ENCODE results near the gene SERINC5.
"Not testable (repeated sequence)": the region's sequence is repeated elsewhere in the genome, so short reads cannot be mapped to it uniquely, and the experiment has no call there.

SERINC5 gene

GRCh38 chr5:80255811-80256712 is at the start of gene SERINC5:
Gene SERINC5, minus strand, starts transcription at chr5:80256048. Its CDS starts 126 bp downstream, at chr5:80255922.
- in situ Hi-C loops (cut with MboI; ENCODE audit: low sequenced_read_pairs), result no loop called here

GRCh38 chr5:80302636-80303035 is 46.8 kb upstream of the SERINC5 start:
- in situ Hi-C loops (cut with MboI; ENCODE audit: low sequenced_read_pairs), result loop anchor here (10.0 kb wide), 1 partner anchor 198 kb away; no protein-coding TSS in a partner anchor

GRCh38 chr5:80301342-80301741 is 45.5 kb upstream of the SERINC5 start:
- in situ Hi-C loops (cut with MboI; ENCODE audit: low sequenced_read_pairs), result loop anchor here (10.0 kb wide), 1 partner anchor 197 kb away; no protein-coding TSS in a partner anchor

DNA sequence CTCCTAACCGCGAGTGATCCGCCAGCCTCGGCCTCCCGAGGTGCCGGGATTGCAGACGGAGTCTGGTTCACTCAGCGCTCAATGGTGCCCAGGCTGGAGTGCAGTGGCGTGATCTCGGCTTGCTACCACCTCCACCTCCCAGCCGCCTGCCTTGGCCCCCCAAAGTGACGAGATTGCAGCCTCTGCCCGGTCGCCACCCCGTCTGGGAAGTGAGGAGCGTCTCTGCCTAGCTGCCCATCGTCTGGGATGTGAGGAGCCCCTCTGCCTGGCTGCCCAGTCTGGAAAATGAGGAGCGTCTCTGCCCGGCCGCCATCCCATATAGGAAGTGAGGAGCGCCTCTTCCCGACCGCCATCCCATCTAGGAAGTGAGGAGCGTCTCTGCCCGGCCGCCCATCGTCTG is 44.9 kb upstream of the SERINC5 start:
- in situ Hi-C loops (cut with MboI; ENCODE audit: low sequenced_read_pairs), result loop anchor here (10.0 kb wide), 1 partner anchor 196 kb away; no protein-coding TSS in a partner anchor

GRCh38 chr5:80300125-80300524 is 44.3 kb upstream of the SERINC5 start:
- in situ Hi-C loops (cut with MboI; ENCODE audit: low sequenced_read_pairs), result loop anchor here (10.0 kb wide), 1 partner anchor 195 kb away; no protein-coding TSS in a partner anchor

DNA sequence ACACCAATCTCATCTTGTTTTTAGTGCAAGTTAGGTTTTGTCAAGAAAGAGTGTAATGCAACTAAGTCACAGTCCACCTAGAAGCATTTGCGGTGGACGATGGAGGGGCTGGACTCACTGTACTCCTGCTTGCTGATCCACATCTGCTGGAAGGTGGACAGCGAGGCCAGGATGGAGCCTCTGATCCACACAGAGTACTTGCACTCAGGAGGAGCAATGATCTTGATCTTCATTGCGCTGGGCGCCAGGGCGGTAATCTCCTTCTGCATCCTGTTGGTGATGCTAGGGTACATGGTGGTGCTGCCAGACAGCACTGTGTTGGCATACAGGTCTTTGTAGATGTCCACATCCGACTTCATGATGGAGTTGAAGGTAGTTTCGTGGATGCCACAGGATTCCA is 43.8 kb upstream of the SERINC5 start:
- in situ Hi-C loops (cut with MboI; ENCODE audit: low sequenced_read_pairs), result no loop called here

GRCh38 chr5:80296121-80296520 is 40.3 kb upstream of the SERINC5 start:
- in situ Hi-C loops (cut with MboI; ENCODE audit: low sequenced_read_pairs), result no loop called here

DNA sequence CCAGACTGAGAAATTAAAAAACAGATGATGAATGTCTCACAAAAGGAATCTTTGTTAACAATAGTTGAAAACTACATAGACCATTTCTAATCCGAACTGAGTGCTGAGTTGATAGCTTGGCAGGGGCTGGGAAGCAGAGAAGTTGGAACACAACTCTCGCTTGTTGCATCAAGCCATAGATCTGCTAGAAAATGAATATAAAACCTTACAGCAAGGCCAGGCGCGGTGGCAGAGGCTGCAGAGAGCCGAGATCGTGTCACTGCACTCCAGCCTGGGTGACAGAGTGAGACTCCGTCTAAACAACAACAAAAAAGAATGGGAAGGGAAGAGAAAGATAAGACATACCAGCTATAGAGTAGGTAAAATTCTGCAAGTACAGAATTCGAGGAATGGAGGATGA is 35.9 kb upstream of the SERINC5 start:
- in situ Hi-C loops (cut with MboI; ENCODE audit: low sequenced_read_pairs), result no loop called here

DNA sequence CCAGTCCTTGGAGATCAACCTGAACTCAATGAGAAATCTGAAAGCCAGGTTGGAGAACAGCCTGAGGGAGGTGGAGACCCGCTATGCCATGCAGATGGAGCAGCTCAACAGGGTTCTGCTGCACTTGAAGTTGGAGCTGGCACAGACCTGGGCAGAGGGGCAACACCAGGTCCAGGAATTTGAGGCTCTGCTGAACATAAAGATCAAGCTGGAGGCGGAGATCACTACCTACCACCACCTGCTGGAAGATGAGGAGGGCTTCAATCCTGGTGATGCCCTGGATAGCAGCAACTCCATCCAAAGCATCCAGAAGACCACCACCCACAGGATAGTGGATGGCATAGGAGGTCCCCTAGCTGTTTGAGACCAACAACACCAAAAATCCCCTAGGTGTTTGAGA is 33.5 kb upstream of the SERINC5 start:
- in situ Hi-C loops (cut with MboI; ENCODE audit: low sequenced_read_pairs), result no loop called here

- in situ Hi-C loops (cut with MboI; ENCODE audit: low sequenced_read_pairs), result no loop called here
Observed at GRCh38 chr5:80288177-80288576, 32.3 kb upstream of the SERINC5 start.

GRCh38 chr5:80284720-80285119 is 28.9 kb upstream of the SERINC5 start:
- in situ Hi-C loops (cut with MboI; ENCODE audit: low sequenced_read_pairs), result no loop called here

- in situ Hi-C loops (cut with MboI; ENCODE audit: low sequenced_read_pairs), result no loop called here
Observed at GRCh38 chr5:80283360-80283759, 27.5 kb upstream of the SERINC5 start.

GRCh38 chr5:80282054-80282453 is 26.2 kb upstream of the SERINC5 start:
- in situ Hi-C loops (cut with MboI; ENCODE audit: low sequenced_read_pairs), result no loop called here

DNA sequence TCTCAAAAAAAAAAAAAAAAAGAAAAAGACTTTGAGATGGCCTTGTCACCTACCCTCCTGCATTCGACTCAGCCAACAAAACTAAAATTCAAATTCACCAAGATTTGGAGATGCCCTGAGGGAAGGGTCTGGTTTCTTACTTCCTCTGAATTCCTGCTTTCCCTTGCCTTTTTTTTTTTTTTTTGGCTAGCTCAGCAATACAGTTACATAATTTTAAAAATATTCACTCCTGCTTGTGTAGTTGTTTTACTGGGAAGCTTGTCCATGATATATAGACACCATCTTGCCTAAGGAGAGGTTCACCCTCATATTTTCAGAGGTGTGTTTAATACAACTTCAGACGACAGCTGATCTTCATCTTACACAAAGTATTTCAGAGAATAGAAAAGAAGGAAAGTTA is 21.3 kb upstream of the SERINC5 start:
- in situ Hi-C loops (cut with MboI; ENCODE audit: low sequenced_read_pairs), result no loop called here

GRCh38 chr5:80276186-80276585 is 20.3 kb upstream of the SERINC5 start:
- in situ Hi-C loops (cut with MboI; ENCODE audit: low sequenced_read_pairs), result no loop called here

DNA sequence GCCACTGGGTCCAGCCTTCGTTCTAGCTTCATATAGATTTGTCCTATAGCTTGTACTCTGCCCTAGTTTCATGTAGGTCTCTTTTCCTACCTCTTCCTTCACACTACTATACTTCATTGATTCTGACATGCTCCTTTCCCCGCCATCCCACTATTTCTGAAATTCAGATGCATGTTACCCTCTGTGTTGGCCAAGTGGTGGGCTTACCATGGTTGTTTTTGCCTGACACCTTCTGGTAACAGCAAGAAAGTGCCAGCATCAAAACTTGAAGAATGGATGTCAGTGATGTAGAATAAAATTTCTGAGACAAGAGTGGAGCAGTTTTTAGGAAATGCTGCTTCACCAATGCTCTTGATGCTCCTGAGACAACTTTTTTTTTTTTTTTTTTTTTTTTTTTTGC is 19.5 kb upstream of the SERINC5 start:
- in situ Hi-C loops (cut with MboI; ENCODE audit: low sequenced_read_pairs), result no loop called here

DNA sequence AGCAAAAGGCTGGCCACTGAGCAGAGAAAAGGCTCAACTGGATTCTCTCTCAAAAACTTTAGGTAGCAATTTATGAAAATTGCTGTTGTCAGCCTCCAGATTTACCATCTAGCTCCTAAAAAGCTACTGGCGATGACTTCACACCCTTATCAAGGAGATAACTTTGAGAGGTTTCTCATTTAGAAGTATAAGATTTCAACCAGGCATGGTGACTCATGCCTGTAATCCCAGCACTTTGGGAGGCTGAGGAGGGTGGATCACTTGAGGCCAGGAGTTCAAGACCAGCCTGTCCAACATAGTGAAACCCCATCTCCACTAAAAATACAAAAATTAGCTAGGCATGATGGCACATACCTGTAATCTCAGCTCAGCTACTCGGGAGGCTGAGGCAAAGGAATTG is 14.7 kb upstream of the SERINC5 start:
- in situ Hi-C loops (cut with MboI; ENCODE audit: low sequenced_read_pairs), result not testable (repeated sequence)

DNA sequence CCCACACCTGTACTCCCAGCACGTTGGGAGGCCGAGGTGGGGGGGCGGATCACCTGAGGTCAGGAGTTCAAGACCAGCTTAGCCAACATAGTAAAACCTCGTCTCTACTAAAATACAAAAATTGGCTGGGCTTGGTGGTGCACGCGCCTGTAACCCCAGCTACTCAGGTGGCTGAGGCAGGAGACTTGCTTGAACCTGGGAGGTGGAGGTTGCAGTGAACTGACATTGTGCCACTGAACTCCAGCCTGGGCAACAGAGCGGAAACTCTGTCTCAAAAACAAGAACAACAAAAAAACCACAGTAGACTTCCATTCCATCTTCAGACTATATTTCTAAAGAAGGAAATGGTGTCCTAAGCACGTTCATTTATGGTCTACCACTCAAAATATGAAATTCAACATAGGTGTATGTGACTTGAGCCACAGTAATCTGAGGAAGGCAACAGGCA is 14.2 kb upstream of the SERINC5 start:
- in situ Hi-C loops (cut with MboI; ENCODE audit: low sequenced_read_pairs), result no loop called here

GRCh38 chr5:80268916-80269315 is 13.1 kb upstream of the SERINC5 start:
- in situ Hi-C loops (cut with MboI; ENCODE audit: low sequenced_read_pairs), result no loop called here

DNA sequence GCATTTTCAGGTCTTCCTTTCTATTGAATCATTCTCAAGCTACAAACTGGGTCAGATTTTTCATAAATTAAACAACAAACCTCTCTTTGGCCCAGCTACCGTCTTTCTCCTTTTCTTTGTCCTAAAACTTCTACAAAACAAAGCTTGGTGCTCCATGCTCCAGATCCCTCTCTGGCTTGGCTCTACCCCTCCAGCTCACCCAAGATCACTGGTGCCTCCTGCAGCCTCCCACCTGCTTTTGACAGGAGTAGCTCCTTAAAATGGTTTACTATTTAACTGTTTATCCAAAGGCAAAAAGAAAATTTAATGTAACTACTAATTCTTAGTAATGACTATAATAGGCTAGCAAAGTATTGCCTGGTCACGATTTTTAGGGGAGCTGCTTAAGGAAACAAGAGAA is 10.7 kb upstream of the SERINC5 start:
- in situ Hi-C loops (cut with MboI; ENCODE audit: low sequenced_read_pairs), result no loop called here

GRCh38 chr5:80260461-80260860 is 4.6 kb upstream of the SERINC5 start:
- in situ Hi-C loops (cut with MboI; ENCODE audit: low sequenced_read_pairs), result no loop called here

GRCh38 chr5:80259511-80260203 is 3.8 kb upstream of the SERINC5 start:
- in situ Hi-C loops (cut with MboI; ENCODE audit: low sequenced_read_pairs), result no loop called here
